ENCODE measurements around the gene PEX14.

Gene PEX14

GRCh38 chr1:10541286-10541685 is 66.5 kb downstream of the PEX14 start:
- Histone ChIP-seq H4K20me1 (ENCODE audit: insufficient read depth, low read length) (no peaks in the 10 kb centered on the region), H3K9me3 (ENCODE audit: insufficient read depth, low read length) (no peaks in the 10 kb centered on the region), H2AFZ (ENCODE audit: low read depth, low read length) (no peak overlapping the region), H3K36me3 (replicated peaks; ENCODE audit: low read depth, low read length) (no peaks in the 10 kb centered on the region), H3K9ac (ENCODE audit: low read length) (no peak overlapping the region), H3K79me2 (ENCODE audit: low read length) (no peaks in the 10 kb centered on the region), H3K4me2 (ENCODE audit: low read length) (no peak overlapping the region), H3K27me3 (ENCODE audit: low read depth, low read length) (no peaks in the 10 kb centered on the region), H3K4me3 (ENCODE audit: low read length) (no peak overlapping the region), H3K27ac (ENCODE audit: low read length) (no peak overlapping the region), H3K4me1 (ENCODE audit: low read length) (no peaks in the 10 kb centered on the region)
- no peak for TF ChIP-seq CTCF (IDR thresholded peaks at IDR 0.05; ENCODE audit: low read depth, low read length)
- TF ChIP-seq EZH2phosphoT487 (IDR thresholded peaks at IDR 0.05; ENCODE audit: low read depth) = no peak

- Histone ChIP-seq H3K4me2 (ENCODE audit: low read length) (no peak overlapping the region), H3K79me2 (ENCODE audit: low read length) (no peaks in the 10 kb centered on the region)
These were observed 69.5 kb downstream of the PEX14 start for GRCh38 chr1:10544239-10544638.

GRCh38 chr1:10546896-10547295 is 72.1 kb downstream of the PEX14 start:
- H3K9ac ChIP-seq (ENCODE audit: low read length) = no peak overlapping the region
- H4K20me1 ChIP-seq (ENCODE audit: insufficient read depth, low read length) = no peaks in the 10 kb centered on the region
- H3K27ac ChIP-seq (ENCODE audit: low read length) = no peak overlapping the region
- no peak for TF ChIP-seq EZH2phosphoT487 (IDR thresholded peaks at IDR 0.05; ENCODE audit: low read depth)
- TF ChIP-seq CTCF (IDR thresholded peaks at IDR 0.05; ENCODE audit: low read depth, low read length) = no peak
- no peaks in the 10 kb centered on the region for H3K79me2 ChIP-seq (ENCODE audit: low read length)
- no peaks in the 10 kb centered on the region for H3K27me3 ChIP-seq (ENCODE audit: low read depth, low read length)
- no peak overlapping the region for H2AFZ ChIP-seq (ENCODE audit: low read depth, low read length)
- no peaks in the 10 kb centered on the region for H3K4me1 ChIP-seq (ENCODE audit: low read length)
- H3K36me3 ChIP-seq (replicated peaks; ENCODE audit: low read depth, low read length) = no peaks in the 10 kb centered on the region
- H3K4me3 ChIP-seq (ENCODE audit: low read length) = no peak overlapping the region
- no peaks in the 10 kb centered on the region for H3K9me3 ChIP-seq (ENCODE audit: insufficient read depth, low read length)
- H3K4me2 ChIP-seq (ENCODE audit: low read length) = no peak overlapping the region

More at GRCh38 chr1:10544239-10544638, 69.5 kb downstream of the PEX14 start:
- no peaks in the 10 kb centered on the region for H3K36me3 ChIP-seq (replicated peaks; ENCODE audit: low read depth, low read length)
- H3K9ac ChIP-seq (ENCODE audit: low read length) = no peak overlapping the region
- no peak overlapping the region for H2AFZ ChIP-seq (ENCODE audit: low read depth, low read length)
- no peaks in the 10 kb centered on the region for H4K20me1 ChIP-seq (ENCODE audit: insufficient read depth, low read length)
- H3K9me3 ChIP-seq (ENCODE audit: insufficient read depth, low read length) = no peaks in the 10 kb centered on the region
- no peak overlapping the region for H3K27ac ChIP-seq (ENCODE audit: low read length)
- no peak overlapping the region for H3K4me3 ChIP-seq (ENCODE audit: low read length)
- H3K4me1 ChIP-seq (ENCODE audit: low read length) = no peaks in the 10 kb centered on the region
- TF ChIP-seq EZH2phosphoT487 (IDR thresholded peaks at IDR 0.05; ENCODE audit: low read depth) (no peak), CTCF (IDR thresholded peaks at IDR 0.05; ENCODE audit: low read depth, low read length) (no peak)
- H3K27me3 ChIP-seq (ENCODE audit: low read depth, low read length) = no peaks in the 10 kb centered on the region

GRCh38 chr1:10549904-10550664 is 75.3 kb downstream of the PEX14 start:
- H3K27ac ChIP-seq (ENCODE audit: low read length) = no peak overlapping the region
- H3K79me2 ChIP-seq (ENCODE audit: low read length) = no peaks in the 10 kb centered on the region
- H3K9ac ChIP-seq (ENCODE audit: low read length) = no peak overlapping the region
- no peaks in the 10 kb centered on the region for H4K20me1 ChIP-seq (ENCODE audit: insufficient read depth, low read length)
- TF ChIP-seq CTCF (IDR thresholded peaks at IDR 0.05; ENCODE audit: low read depth, low read length) = no peak
- TF ChIP-seq EZH2phosphoT487 (IDR thresholded peaks at IDR 0.05; ENCODE audit: low read depth) = no peak
- no peaks in the 10 kb centered on the region for H3K4me1 ChIP-seq (ENCODE audit: low read length)
- H3K27me3 ChIP-seq (ENCODE audit: low read depth, low read length) = no peaks in the 10 kb centered on the region
- H3K36me3 ChIP-seq (replicated peaks; ENCODE audit: low read depth, low read length) = no peaks in the 10 kb centered on the region
- H2AFZ ChIP-seq (ENCODE audit: low read depth, low read length) = no peak overlapping the region
- no peaks in the 10 kb centered on the region for H3K9me3 ChIP-seq (ENCODE audit: insufficient read depth, low read length)
- no peak overlapping the region for H3K4me3 ChIP-seq (ENCODE audit: low read length)
- H3K4me2 ChIP-seq (ENCODE audit: low read length) = no peak overlapping the region

All from OCI-LY3 (cell line).